WERI-Rb-1 (cell line): ENCODE data around the gene GUCA1A.

ENCODE experiments used
- DNase-seq: peaks from one replicate; pipeline ENCODE4 v3.0.0-alpha.2; 2020
- H3K27ac ChIP-seq: fragments of 250-450 bp; sonication (Bioruptor Pico); 2 replicates; pipeline ENCODE4 v1.5.1; 2020; ENCODE audit warnings: mild to moderate bottlenecking, moderate library complexity
- H3K27me3 ChIP-seq: fragments of 250-450 bp; sonication (Bioruptor Pico); 2 replicates; pipeline ENCODE4 v1.5.1; 2021; ENCODE audit warnings: mild to moderate bottlenecking, low read depth, moderate library complexity; ENCODE audit not compliant: insufficient read depth, severe bottlenecking
- H3K36me3 ChIP-seq: fragments of 250-450 bp; sonication (Bioruptor Pico); 2 replicates; pipeline ENCODE4 v1.5.1; 2020; ENCODE audit warnings: mild to moderate bottlenecking, moderate library complexity
- H3K4me3 ChIP-seq: 2 replicates; pipeline ENCODE4 v1.5.1; 2011; ENCODE audit warnings: low read depth, mild to moderate bottlenecking, control low read depth, low read length
- H3K9me3 ChIP-seq: fragments of 250-450 bp; sonication (Bioruptor Pico); 2 replicates; pipeline ENCODE4 v1.5.1; 2021; ENCODE audit warnings: mild to moderate bottlenecking, moderate library complexity; ENCODE audit not compliant: severe bottlenecking
- CTCF ChIP-seq: IDR thresholded peaks from 2 replicates; pipeline ENCODE4 v1.5.1; 2011; ENCODE audit warnings: low read depth, mild to moderate bottlenecking, control low read depth, inconsistent platforms, low read length

GUCA1A gene

GRCh38 chr6:42156638-42157037 lies 16.5 kb upstream of the GUCA1A start:
- Histone ChIP-seq H3K4me3 (no peak overlapping the region), H3K9me3 (no peaks in the 10 kb centered on the region), H3K27me3 (no peaks in the 10 kb centered on the region), H3K27ac (no peak overlapping the region), H3K36me3 (no peaks in the 10 kb centered on the region)
- no peak for TF ChIP-seq CTCF
- DNase-seq, result no peak

GRCh38 chr6:42158011-42158410 lies 15.2 kb upstream of the GUCA1A start:
- Histone ChIP-seq H3K27me3 (no peaks in the 10 kb centered on the region), H3K36me3 (no peaks in the 10 kb centered on the region), H3K9me3 (no peaks in the 10 kb centered on the region), H3K27ac (peak overlapping the region; percentile 4; the same call in 1 of the 2 replicates), H3K4me3 (no peak overlapping the region)
- no peak for DNase-seq
- TF ChIP-seq CTCF, result no peak

- no peak for TF ChIP-seq CTCF
- H3K4me3 ChIP-seq, result no peak overlapping the region
- H3K27ac ChIP-seq, result peak overlapping the region; percentile 4; the same call in 1 of the 2 replicates
Observed at GRCh38 chr6:42158631-42159030, 14.5 kb upstream of the GUCA1A start.

GRCh38 chr6:42159431-42160024 lies 13.6 kb upstream of the GUCA1A start:
- TF ChIP-seq CTCF, result no peak
- DNase-seq, result peak; percentile 57
- peak overlapping the region; percentile 49 for H3K27ac ChIP-seq
- no peak overlapping the region for H3K4me3 ChIP-seq
- no peaks in the 10 kb centered on the region for H3K36me3 ChIP-seq
- no peaks in the 10 kb centered on the region for H3K9me3 ChIP-seq
- H3K27me3 ChIP-seq, result no peaks in the 10 kb centered on the region

More at GRCh38 chr6:42158631-42159030, 14.5 kb upstream of the GUCA1A start:
- no peaks in the 10 kb centered on the region for H3K9me3 ChIP-seq
- DNase-seq, result no peak
- H3K27me3 ChIP-seq, result no peaks in the 10 kb centered on the region
- no peaks in the 10 kb centered on the region for H3K36me3 ChIP-seq

- TF ChIP-seq CTCF, result no peak
- Histone ChIP-seq H3K36me3 (no peaks in the 10 kb centered on the region), H3K9me3 (no peaks in the 10 kb centered on the region), H3K27ac (peak overlapping the region; percentile 34), H3K27me3 (no peaks in the 10 kb centered on the region), H3K4me3 (no peak overlapping the region)
- peak; percentile 88 for DNase-seq
Observed at GRCh38 chr6:42162384-42162783, 10.8 kb upstream of the GUCA1A start.

GRCh38 chr6:42162812-42163211 lies 10.4 kb upstream of the GUCA1A start:
- Histone ChIP-seq H3K4me3 (no peak overlapping the region), H3K27ac (peak overlapping the region; percentile 34), H3K27me3 (no peaks in the 10 kb centered on the region), H3K36me3 (no peaks in the 10 kb centered on the region), H3K9me3 (no peaks in the 10 kb centered on the region)
- TF ChIP-seq CTCF, result no peak
- DNase-seq, result no peak
